Loucy (cell line): ENCODE results near the gene UBALD1.
"Not testable (repeated sequence)": the region's sequence is repeated elsewhere in the genome, so short reads cannot be mapped to it uniquely, and the experiment has no call there.

Experiments used
- H2AFZ ChIP-seq: fragments of 200-600 bp; sonication (generic); 2 replicates; pipeline ENCODE4 v1.6.0; 2016; ENCODE audit warnings: antibody characterized with exemption, mild to moderate bottlenecking, low read length, moderate library complexity
- H3F3A ChIP-seq: fragments of 200-600 bp; 2 replicates; pipeline ENCODE4 v1.6.0; 2016; ENCODE audit warnings: antibody characterized with exemption, low read depth, mild to moderate bottlenecking
- H3K27me3 ChIP-seq: fragments of 200-600 bp; sonication (generic); 2 replicates; pipeline ENCODE4 v1.6.1; 2014; ENCODE audit warnings: low read length, mild to moderate bottlenecking; ENCODE audit not compliant: insufficient read depth, poor library complexity, severe bottlenecking
- H3K36me3 ChIP-seq: fragments of 200-600 bp; sonication (generic); 2 replicates; pipeline ENCODE4 v1.6.1; 2016; ENCODE audit warnings: low read length; ENCODE audit not compliant: insufficient read depth
- H3K4me1 ChIP-seq: fragments of 200-600 bp; sonication (generic); 2 replicates; pipeline ENCODE4 v1.5.1; 2014; ENCODE audit warnings: low read length, mild to moderate bottlenecking; ENCODE audit not compliant: insufficient read depth, poor library complexity, severe bottlenecking
- H3K4me2 ChIP-seq: fragments of 200-600 bp; sonication (generic); 2 replicates; pipeline ENCODE4 v1.6.0; 2014; ENCODE audit warnings: antibody characterized with exemption, low read length, low read depth, mild to moderate bottlenecking; ENCODE audit not compliant: poor library complexity, severe bottlenecking
- H3K4me3 ChIP-seq: fragments of 200-600 bp; sonication (generic); 2 replicates; pipeline ENCODE4 v1.5.1; 2014; ENCODE audit warnings: low read length, mild to moderate bottlenecking, mixed read lengths; ENCODE audit not compliant: poor library complexity, severe bottlenecking
- H3K79me2 ChIP-seq: fragments of 200-600 bp; sonication (generic); 2 replicates; pipeline ENCODE4 v1.6.1; 2014; ENCODE audit warnings: low read length; ENCODE audit not compliant: insufficient read depth
- H3K9ac ChIP-seq: fragments of 200-600 bp; sonication (generic); 2 replicates; pipeline ENCODE4 v1.6.0; 2014; ENCODE audit warnings: mild to moderate bottlenecking, low read depth, low read length, moderate library complexity; ENCODE audit not compliant: poor library complexity, severe bottlenecking
- H3K9me2 ChIP-seq: fragments of 200-600 bp; sonication (generic); replicated peaks from 2 replicates; pipeline ENCODE4 v1.6.1; 2016; ENCODE audit warnings: low read depth, low read length, mixed read lengths
- H3K9me3 ChIP-seq: fragments of 200-600 bp; sonication (generic); 2 replicates; pipeline ENCODE4 v1.6.1; 2014; ENCODE audit warnings: mild to moderate bottlenecking, antibody characterized with exemption, low read length, low read depth; ENCODE audit not compliant: insufficient read depth
- H4K20me1 ChIP-seq: fragments of 200-600 bp; sonication (generic); 2 replicates; pipeline ENCODE4 v1.6.0; 2014; ENCODE audit warnings: antibody characterized with exemption, low read length, mild to moderate bottlenecking; ENCODE audit not compliant: insufficient read depth, poor library complexity, severe bottlenecking
- EZH2phosphoT487 ChIP-seq: fragments of 200-600 bp; IDR thresholded peaks from 2 replicates; pipeline ENCODE4 v1.6.1; 2018; ENCODE audit warnings: antibody characterized with exemption, mild to moderate bottlenecking, moderate library complexity, borderline replicate concordance
- TF ChIP-seq, protein P1 (sequence below): fragments of 200-600 bp; sonication (generic); conservative IDR thresholded peaks from 2 replicates; pipeline ENCODE4 v1.5.1; 2014; ENCODE audit warnings: mild to moderate bottlenecking, antibody characterized with exemption, low read length

Gene UBALD1

GRCh38 chr16:4651827-4652226, 37.1 kb upstream of the UBALD1 start:
- H3K4me1 ChIP-seq, result no peaks in the 10 kb centered on the region
- no peak overlapping the region for H3K4me3 ChIP-seq
- TF ChIP-seq EZH2phosphoT487, result no peak
- TF ChIP-seq, protein P1, sequence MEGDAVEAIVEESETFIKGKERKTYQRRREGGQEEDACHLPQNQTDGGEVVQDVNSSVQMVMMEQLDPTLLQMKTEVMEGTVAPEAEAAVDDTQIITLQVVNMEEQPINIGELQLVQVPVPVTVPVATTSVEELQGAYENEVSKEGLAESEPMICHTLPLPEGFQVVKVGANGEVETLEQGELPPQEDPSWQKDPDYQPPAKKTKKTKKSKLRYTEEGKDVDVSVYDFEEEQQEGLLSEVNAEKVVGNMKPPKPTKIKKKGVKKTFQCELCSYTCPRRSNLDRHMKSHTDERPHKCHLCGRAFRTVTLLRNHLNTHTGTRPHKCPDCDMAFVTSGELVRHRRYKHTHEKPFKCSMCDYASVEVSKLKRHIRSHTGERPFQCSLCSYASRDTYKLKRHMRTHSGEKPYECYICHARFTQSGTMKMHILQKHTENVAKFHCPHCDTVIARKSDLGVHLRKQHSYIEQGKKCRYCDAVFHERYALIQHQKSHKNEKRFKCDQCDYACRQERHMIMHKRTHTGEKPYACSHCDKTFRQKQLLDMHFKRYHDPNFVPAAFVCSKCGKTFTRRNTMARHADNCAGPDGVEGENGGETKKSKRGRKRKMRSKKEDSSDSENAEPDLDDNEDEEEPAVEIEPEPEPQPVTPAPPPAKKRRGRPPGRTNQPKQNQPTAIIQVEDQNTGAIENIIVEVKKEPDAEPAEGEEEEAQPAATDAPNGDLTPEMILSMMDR, result no peak
- H3K36me3 ChIP-seq, result peaks cover 24% of the 10 kb centered on the region; the same call in 1 of the 2 replicates
- no peak overlapping the region for H3K9ac ChIP-seq
- H3K79me2 ChIP-seq, result no peaks in the 10 kb centered on the region; the same call in 1 of the 2 replicates
- H3K27me3 ChIP-seq, result no peaks in the 10 kb centered on the region
- H3K9me3 ChIP-seq, result no peaks in the 10 kb centered on the region
- H3F3A ChIP-seq, result no peaks in the 10 kb centered on the region
- H4K20me1 ChIP-seq, result peaks cover 3% of the 10 kb centered on the region
- no peak overlapping the region for H2AFZ ChIP-seq
- no peak overlapping the region for H3K4me2 ChIP-seq
- H3K9me2 ChIP-seq, result no peaks in the 10 kb centered on the region

- not testable (repeated sequence) for H3K4me2 ChIP-seq, H3K9me3 ChIP-seq, H3K4me1 ChIP-seq, H3F3A ChIP-seq, H3K79me2 ChIP-seq, H4K20me1 ChIP-seq, H3K9me2 ChIP-seq, H3K9ac ChIP-seq, H3K27me3 ChIP-seq, H3K4me3 ChIP-seq, H2AFZ ChIP-seq
- peaks cover 22% of the 10 kb centered on the region; the same call in 1 of the 2 replicates for H3K36me3 ChIP-seq
- TF ChIP-seq, protein P1, result peak; percentile 64
Observed at GRCh38 chr16:4650443-4651074, 35.9 kb upstream of the UBALD1 start.

DNA sequence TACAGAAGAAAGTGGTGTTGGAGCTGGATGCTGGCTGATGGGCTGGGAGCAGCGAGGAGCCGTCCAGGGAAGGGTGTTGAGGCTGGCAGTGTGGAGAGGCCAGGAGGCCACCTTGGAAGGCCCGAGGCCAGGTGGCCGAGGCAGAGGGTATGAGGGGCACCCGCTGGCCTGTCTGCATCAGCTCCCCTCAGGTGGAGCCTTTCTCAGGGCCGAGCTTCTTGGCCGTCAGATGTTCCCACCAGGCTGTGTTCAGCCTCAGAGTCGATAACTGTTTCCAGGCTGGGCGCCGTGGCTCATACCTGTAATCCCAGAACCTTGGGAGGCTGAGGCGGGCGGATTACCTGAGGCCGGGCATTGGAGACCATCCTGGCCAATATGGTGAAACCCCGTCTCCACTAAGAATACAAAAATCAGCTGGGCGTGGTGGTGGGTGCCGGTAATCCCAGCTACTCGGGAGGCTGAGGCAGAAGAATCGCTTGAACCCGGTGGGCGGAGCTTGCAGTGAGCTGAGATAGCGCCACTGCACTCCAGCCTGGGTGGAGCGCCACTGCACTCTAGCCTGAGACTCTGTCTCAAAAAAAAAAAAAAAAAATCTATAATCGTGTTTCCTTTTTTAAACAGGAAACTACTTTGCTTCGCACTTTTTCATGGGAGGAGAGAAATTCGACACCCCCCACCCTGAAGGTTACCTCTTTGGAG, 35.2 kb upstream of the UBALD1 start:
- Histone ChIP-seq H4K20me1 (peaks cover 3% of the 10 kb centered on the region), H3K9me3 (no peaks in the 10 kb centered on the region), H3K36me3 (peaks cover 18% of the 10 kb centered on the region; the same call in 1 of the 2 replicates), H3K4me2 (no peak overlapping the region), H3F3A (no peaks in the 10 kb centered on the region), H3K9me2 (no peaks in the 10 kb centered on the region), H3K9ac (no peak overlapping the region), H3K4me3 (no peak overlapping the region), H3K79me2 (peaks cover 3% of the 10 kb centered on the region; the same call in 1 of the 2 replicates), H3K27me3 (no peaks in the 10 kb centered on the region), H3K4me1 (no peaks in the 10 kb centered on the region), H2AFZ (no peak overlapping the region)
- TF ChIP-seq EZH2phosphoT487, result no peak
- TF ChIP-seq, protein P1, result no peak
